ENCODE results near the gene AVPR2.

Gene AVPR2

DNA sequence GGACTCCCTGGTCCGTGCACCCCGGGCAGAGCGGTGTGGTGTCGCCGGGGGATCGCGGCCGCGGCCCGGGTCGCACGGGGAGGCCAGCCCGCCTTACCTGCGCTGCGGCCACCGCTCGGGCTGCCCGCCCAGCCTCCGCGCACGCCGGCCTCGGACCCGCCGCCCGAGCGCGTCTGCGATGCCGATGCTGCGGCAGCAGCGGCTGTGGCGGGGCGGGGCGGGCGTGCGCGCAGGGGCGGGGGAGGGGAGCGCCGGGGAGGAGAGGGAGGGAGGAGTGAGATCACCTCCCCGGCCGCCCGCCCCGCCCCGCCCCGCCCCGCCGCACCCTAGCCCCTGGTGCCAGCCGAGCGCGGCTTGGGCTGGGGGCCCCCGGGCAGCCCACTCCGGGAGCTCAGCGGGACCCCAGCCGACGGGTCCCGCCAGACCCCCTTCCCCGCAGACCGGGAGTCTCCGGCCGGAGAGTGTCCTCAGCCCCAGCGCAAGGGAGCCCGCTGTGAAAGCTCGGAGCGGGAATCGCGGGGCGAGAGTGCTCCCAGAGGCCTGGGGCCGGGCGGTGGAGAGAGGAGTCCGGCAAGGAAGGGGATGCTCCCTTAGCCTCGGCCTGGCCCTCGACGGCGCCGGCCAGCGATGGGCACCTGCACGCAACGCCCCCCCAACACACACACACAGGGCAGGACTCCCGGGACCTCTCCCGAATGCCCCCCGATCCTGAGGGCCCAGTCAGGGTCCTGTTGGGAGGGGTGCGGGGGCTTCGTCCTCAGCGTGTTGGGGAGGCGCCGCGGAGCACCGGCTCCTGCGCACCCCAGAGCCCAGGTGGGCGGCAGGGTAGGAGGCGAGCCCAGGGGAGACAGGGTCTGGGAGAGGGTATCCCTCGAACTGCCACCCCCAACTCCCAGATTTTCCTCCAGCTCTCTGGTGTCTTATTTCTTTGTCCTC lies 18.2 kb upstream of the AVPR2 start, which contains the start of gene L1CAM:
L1CAM (minus strand) TSS at position 206 of the 936 bp plus-strand sequence. CDS start 10,337 bp downstream, outside the sequence.
- no peak for DNase-seq (ENCODE audit: low spot score)

- DNase-seq (ENCODE audit: low spot score): no peak
These were observed 17.6 kb upstream of the AVPR2 start for GRCh38 chrX:153886915-153887314.

DNA sequence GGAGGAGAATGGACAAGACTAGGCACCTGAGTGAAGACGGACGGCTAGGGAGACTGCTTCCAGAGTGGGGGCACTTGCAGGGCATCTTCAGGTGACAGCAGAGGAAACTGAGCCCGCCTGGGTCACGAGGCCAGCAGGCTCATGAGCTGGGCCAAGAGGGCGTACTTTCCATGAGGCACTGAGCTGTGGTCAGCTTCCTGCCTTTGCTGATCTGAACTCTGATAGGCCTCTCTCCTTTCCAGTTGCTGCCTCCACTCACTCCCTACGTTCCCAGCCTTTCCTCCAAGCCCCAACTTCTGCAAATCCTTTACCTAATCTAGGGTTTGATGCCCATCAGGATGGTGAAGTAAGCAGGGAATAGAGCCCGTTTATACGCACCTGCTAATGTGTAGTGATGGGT lies 17.1 kb upstream of the AVPR2 start:
- no peak for DNase-seq (ENCODE audit: low spot score)

DNA sequence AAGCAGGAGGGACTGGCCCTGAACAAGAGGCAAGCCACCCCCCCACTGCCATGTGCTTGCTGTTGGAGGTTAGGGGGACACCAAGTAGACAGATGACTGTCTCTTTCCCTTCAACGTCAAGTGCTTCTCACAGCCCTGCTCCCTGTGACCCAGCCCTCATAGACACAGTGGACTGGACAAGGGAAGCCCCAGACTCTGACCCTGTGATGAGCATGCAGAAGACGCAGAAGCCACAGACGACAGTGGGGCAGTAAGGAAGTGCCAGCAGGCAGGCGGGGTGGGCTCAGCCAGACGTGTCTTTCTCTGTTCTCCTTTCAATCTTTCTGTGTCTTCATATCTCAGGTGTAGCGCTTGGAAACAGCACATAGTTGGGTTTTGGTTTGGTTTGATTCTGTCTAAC lies 16.1 kb upstream of the AVPR2 start:
- DNase-seq (ENCODE audit: low spot score): peak; percentile 22

- no peak for DNase-seq (ENCODE audit: low spot score)
These were observed 15.3 kb upstream of the AVPR2 start for GRCh38 chrX:153889123-153889522.

DNA sequence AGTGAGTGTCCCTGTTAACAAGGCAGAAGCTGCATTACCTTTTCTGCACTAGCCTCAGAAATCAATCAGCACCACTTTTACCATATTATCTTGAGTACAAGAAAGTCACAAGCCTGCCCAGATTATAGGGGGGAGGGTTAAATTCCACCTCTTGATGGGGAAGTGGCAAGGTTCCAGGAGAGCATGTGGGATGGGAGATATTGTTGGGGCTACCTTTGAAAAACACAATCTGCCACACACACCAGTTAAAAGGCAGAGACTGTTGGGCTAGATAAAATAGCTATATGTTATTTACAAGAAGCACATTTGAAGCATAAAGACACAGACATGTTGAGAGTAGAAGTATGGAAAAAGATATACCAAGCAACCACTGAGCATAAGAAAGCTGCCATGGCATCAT lies 6.6 kb upstream of the AVPR2 start:
- DNase-seq (ENCODE audit: low spot score): no peak

DNA sequence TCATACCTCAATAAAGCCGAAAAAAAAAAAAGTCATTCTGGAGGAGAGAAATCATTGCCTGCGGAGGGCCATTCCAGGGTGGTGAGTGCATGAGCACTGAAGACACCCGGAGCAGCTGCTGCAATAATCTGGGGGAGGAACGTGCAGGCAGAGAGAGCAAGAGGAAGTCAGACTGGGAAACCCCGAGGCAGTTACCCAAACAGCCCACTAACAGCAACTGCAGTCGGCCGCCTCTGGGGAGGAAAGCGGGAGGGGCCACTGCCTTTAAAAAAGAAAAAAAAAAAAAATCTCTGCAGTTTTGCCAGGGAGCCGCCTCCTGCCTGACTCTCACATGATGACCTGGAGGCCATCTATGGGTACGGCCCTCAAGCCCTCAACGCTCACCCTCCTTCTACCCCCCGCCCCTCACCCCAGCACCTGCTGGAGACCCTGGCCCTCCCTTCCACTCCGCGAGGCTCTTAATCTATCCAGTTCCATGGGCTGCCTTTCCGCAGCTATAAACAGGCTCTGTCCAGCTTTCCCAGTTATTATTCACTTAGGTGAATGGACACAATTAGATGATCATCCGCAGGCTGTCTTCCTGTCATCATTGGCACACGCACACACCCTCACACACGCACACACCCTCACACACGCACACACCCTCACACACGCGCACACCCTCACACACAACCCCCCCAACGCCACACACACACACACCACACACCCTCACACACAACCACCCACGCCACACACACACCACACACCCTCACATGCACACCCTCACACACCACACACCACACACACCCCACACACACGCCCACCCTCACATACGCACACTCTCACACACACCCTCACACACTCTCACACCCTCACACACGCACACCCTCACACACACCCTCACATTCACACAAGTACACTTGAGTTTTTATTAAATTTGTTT lies 3.4 kb upstream of the AVPR2 start:
- DNase-seq (ENCODE audit: low spot score): peak; percentile 77

- DNase-seq (ENCODE audit: low spot score): no peak
These were observed 2.7 kb upstream of the AVPR2 start for GRCh38 chrX:153901753-153902140.

DNA sequence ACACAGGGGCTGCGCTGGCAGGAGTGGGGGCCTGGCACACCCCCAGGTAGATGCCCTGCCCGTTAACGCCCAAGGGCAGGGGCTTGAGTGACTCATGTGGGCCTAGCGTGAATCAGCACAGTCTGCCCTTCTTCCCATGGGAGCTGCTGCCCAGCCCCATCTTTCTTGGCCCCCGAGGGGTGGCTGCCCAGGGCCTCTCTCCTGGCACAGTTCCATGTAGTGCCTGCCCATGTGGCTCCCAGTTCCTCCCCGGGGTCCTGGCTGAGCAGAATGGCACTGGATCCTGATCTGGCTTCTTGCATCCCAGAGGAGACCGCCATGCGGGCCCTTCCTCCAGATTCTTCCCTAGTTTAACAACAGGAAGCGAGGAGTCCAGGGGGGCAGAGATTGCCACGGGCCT lies 2.1 kb upstream of the AVPR2 start:
- no peak for DNase-seq (ENCODE audit: low spot score)

DNA sequence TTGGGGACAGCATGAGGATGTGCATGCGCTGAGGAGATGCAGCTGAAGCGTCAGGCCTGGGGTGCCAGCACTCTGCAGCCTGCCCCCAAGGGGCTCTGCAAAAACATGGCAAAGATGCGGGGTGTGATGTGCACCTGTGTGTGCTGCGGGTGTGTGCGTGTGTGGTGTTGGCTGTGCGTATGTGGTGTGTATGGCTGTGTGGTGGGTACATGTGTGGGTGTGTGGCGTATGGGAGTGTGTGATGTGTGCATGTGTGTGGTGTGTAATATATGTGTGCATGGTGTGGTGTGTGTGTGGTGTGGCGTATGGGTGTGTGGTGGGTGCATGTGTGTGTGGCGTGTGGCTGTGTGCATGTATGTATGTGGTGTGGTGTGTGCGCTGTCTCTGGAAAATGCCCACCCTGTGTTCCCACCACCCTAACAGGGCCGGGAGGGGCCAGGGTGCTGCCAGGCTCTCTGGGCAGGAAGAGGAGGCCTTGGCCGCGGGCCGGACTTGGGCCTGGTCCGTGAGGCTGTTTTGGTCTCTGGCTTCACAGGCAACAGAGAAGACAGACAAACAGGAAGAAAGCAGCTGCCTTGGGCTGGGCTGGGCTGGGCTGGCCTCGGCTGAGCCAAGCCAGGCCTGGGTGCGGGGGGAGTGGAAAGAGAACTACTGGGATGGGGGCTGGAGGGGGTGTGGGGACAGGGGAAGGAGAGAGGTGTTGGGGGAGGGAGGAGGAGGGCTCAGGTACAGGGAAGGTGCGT lies 1.1 kb upstream of the AVPR2 start:
- DNase-seq (ENCODE audit: low spot score): no peak

GRCh38 chrX:153905481-153906095 lies 1.1 kb downstream of the AVPR2 start:
- DNase-seq (ENCODE audit: low spot score): no peak

DNA sequence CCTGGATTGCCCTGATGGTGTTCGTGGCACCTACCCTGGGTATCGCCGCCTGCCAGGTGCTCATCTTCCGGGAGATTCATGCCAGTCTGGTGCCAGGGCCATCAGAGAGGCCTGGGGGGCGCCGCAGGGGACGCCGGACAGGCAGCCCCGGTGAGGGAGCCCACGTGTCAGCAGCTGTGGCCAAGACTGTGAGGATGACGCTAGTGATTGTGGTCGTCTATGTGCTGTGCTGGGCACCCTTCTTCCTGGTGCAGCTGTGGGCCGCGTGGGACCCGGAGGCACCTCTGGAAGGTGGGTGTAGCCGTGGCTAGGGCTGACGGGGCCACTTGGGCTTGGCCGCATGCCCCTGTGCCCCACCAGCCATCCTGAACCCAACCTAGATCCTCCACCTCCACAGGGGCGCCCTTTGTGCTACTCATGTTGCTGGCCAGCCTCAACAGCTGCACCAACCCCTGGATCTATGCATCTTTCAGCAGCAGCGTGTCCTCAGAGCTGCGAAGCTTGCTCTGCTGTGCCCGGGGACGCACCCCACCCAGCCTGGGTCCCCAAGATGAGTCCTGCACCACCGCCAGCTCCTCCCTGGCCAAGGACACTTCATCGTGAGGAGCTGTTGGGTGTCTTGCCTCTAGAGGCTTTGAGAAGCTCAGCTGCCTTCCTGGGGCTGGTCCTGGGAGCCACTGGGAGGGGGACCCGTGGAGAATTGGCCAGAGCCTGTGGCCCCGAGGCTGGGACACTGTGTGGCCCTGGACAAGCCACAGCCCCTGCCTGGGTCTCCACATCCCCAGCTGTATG lies 1.8 kb downstream of the AVPR2 start:
- no peak for DNase-seq (ENCODE audit: low spot score)

DNA sequence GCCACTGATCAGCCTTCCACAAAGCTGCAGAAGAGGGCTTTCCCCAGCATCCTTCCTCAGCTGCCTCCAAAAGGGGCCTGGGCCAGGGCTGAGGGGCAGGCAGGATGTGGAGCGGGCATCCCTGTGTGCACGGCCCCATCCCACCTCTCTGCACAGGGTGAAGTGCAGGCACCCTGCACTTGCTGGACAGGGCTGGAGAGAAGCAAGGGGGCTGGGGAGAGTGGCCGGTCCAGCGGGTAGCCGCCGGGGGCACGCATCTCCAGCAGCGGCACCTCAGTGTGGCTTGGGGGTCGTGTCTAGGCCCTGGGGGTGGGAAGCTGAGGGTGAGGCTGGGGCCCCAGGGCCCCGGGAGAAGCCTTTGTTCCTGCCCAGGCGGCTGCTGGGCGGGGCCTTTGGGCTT lies 3.0 kb downstream of the AVPR2 start:
- DNase-seq (ENCODE audit: low spot score): no peak

DNA sequence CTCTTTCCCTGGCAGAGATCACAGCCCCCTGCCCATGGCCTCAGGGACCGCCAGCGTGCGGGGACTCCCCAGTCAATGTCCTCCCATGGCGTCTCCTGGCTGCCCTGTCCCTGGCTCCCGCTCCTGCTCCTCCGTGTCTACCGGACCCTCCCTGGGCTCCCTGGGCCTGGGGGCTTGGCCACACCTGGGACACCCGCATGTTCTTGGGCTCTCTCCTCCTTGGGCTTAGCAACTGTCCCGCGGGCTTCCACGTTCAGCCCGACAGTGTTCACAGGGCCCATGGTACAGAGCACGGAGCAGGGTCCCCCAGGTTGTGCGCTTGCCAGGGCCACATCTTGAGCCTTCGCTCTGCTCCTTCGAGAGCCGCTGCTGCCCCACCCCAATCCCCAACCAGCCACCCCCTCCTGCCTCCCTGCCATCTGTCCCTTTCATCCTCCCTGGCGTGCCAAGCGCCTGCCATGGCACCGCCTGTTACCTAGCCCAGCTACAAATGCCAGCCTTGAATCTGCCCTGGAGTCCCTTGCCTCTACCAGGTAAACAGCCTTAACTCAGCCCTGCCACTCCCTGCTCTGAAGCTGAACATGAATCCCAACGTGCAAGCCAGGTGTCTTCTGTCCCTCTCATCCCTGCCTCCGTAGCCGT lies 3.9 kb downstream of the AVPR2 start:
- DNase-seq (ENCODE audit: low spot score): no peak

DNA sequence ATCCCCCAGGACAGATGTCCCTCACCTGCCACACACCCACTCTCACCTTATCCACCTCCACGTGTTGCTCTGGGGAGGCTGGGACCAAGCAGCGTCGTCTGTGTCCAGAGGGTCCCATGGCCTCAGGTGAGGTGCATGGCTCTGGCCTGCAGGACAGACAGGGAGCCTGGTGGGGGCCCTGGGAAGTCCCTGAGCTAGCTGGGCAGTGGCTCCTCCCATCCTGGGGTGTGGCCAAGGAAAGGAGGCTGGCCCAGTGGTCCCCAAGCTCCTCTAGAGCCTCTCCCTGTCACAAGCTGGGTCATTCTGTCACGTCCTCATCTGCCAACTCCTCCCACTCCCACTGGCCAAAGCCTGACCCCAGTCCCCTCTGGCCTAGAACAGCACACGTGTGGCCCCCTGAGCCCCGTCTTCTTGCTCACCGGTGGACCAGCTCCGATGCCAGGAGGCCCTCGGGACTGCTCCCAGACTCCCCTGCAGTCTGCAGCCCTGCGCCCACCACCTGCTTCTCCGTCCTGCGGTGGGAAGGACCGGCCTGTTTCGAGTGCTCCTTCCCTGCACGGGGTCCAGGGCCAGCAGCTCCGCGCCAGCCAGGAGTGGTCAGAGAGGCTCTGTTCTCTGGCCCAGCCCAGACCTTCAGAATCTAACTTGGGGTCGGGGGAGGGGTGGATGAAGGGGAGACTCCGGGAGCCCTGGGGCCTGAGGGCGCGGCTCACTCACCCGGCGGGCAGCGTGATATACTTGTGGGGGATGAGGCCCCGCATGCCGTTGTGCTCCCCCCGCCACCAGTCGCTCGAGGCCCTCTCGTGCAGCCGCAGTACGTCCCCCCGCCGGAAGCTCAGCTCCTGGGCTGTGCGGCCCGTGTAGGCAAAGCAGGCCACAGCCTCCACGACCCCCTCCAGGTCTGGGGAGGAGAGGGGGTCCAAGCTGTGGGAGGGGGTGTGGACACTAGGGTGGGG lies 4.8 kb downstream of the AVPR2 start:
- DNase-seq (ENCODE audit: low spot score): no peak

DNA sequence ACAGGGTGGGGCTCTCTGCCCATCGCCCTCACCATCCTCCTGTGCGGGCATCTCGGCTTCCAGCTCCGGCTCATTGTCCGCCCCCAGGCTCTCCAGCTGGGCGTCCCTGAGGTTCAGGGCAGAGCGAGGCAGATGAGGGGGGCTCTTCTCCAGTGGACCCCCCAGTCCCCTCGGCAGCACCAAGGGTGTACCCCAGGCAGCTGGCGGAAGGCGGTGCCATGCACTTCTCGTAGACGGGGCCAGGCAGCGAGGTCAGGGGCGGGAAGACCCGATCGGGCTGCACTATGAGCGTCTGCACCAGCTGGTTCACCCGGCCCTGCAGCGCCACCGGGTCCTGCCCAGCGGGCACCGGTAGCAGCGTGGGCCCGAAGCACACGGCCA lies 5.5 kb downstream of the AVPR2 start:
- DNase-seq (ENCODE audit: low spot score): no peak

- DNase-seq (ENCODE audit: low spot score): no peak
These were observed 6.0 kb downstream of the AVPR2 start for GRCh38 chrX:153910446-153910845.

DNA sequence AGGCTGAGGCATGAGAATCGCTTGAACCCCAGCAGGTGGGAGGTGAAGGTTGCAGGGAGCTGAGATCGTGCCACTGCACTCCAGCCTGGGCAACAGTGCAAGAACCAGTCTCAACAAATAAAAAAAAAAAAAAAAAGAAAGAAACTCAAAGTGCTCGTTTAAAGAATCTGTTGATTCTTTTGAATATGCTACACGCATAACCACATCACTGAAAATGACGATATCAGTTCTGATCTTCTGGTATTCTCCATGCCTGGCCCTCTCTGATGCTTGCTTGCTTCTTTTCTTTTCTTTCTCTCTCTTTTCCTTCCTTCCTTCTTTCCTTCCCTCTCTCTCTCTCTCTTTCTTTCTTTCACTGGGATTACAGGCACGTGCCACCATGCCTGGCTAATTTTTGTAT lies 7.3 kb downstream of the AVPR2 start:
- DNase-seq (ENCODE audit: low spot score): no peak

DNA sequence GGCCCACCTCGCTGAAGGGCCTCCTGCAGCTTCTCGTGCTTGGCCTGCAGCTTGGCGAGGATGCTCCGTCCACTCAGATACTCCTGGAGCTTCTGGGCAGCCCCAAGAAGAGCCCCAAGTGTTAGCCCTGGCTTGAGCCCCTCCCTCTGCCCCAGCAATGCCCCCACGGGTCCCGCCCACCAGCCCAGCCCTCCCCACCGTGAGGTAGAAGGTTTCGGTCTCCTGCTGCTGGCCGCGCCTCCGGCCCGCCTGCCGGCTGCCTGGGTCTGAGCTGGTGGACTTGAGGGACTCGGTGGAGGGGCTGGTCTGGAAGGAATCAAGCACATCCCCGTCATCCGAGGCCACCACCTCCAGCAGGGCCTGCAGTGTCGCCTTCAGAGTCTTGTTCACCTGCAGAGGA lies 8.7 kb downstream of the AVPR2 start:
- no peak for DNase-seq (ENCODE audit: low spot score)
